ENCODE data around the gene LRRC72. TPM values are rescaled to one million over a fixed set of nuclear protein-coding genes. Genes with fewer than 3 reads are reported as not detected.

LRRC72 gene
- total RNA-seq, 3 donors from 2014 or later: not detected

DNA sequence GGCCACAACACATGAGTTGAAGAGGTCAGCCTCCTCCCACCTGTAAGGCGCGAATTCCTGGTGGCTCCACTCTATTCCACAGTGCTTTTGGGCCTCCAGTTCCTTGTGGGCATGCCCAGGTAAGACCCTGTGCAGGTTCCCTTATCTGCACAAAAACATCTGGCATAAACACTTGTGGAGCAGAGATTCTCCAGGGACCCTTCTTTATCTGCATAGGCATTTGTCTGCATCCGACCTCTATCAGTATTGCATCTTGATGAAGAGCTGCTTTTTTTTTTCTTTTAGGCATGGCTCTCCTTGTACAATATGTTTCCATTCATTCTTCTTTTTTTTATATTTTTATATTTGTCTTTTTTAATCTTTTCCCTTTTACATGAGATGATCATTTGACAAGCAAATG lies 60.5 kb downstream of the LRRC72 start:
- Histone ChIP-seq H3K4me1 (no peaks in the 10 kb centered on the region), H3K9me3 (no peaks in the 10 kb centered on the region), H3K4me3 (no peak overlapping the region), H3K27me3 (no peaks in the 10 kb centered on the region), H3K27ac (no peak overlapping the region), H3K36me3 (no peaks in the 10 kb centered on the region)
- DNase-seq (ENCODE audit: low spot score in 2 of 2): no peak
- TF ChIP-seq CTCF (IDR thresholded peaks at IDR 0.05) (no peak), POLR2A (IDR thresholded peaks at IDR 0.05) (no peak), POLR2AphosphoS5 (IDR thresholded peaks at IDR 0.05) (no peak)
- intact Hi-C loops (cut with DNase I; ENCODE audit: low total_unique reads): no loop called here

DNA sequence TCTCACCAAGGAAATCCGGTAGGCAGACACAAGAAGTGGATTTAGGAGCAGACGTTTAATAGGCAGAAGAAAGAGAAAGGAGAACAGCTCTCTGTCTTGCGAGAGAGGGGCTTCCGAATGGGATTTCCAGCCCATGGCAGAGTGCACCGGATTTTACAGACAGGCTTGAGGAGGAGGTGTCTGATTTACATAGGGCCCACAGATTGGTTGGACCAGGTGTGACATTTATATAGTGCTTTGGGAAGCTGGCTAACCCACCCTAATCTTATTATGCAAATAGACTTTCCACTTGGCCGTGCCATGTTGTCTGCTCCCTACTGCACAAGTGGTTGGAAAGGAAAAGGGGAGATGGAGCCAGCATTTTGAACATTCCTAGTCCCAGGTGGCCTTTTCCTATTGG lies 61.2 kb downstream of the LRRC72 start:
- intact Hi-C loops (cut with DNase I; ENCODE audit: low total_unique reads): no loop called here
- no peak overlapping the region for H3K4me3 ChIP-seq

DNA sequence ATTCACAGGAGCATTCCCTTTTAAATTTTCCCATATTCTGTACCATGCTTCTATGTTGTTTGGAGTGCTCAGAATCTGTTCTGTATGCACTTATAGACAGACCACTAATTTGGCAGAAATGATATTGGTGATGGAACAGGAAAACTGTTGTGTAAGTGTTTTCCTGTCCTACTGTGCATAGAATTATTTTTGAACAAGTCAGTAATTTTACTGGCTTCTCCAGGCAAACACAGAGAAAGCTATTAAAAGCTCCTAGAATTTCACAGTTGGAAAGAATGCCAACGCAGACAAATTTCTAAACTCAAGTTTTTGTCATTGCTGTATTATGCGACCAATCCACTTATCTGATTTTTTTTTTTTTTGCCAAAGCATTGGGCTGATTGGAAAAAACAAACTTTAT lies 63.3 kb downstream of the LRRC72 start:
- Histone ChIP-seq H3K27ac (no peak overlapping the region), H3K4me3 (no peak overlapping the region), H3K27me3 (no peaks in the 10 kb centered on the region), H3K4me1 (no peaks in the 10 kb centered on the region), H3K9me3 (no peaks in the 10 kb centered on the region), H3K36me3 (no peaks in the 10 kb centered on the region)
- no peak for DNase-seq (ENCODE audit: low spot score in 2 of 2)
- TF ChIP-seq POLR2AphosphoS5 (IDR thresholded peaks at IDR 0.05): no peak
- intact Hi-C loops (cut with DNase I; ENCODE audit: low total_unique reads): no loop called here

More for the DNA sequence above, 61.2 kb downstream of the LRRC72 start:
- H3K27ac ChIP-seq: no peak overlapping the region
- no peaks in the 10 kb centered on the region for H3K4me1 ChIP-seq
- TF ChIP-seq POLR2AphosphoS5 (IDR thresholded peaks at IDR 0.05) (no peak), POLR2A (IDR thresholded peaks at IDR 0.05) (no peak), CTCF (IDR thresholded peaks at IDR 0.05) (no peak)
- H3K36me3 ChIP-seq: no peaks in the 10 kb centered on the region
- no peak for DNase-seq (ENCODE audit: low spot score in 2 of 2)
- H3K27me3 ChIP-seq: no peaks in the 10 kb centered on the region
- no peaks in the 10 kb centered on the region for H3K9me3 ChIP-seq

GRCh38 chr7:16590424-16590823 lies 63.8 kb downstream of the LRRC72 start:
- TF ChIP-seq CTCF (IDR thresholded peaks at IDR 0.05) (no peak), POLR2AphosphoS5 (IDR thresholded peaks at IDR 0.05) (no peak), POLR2A (IDR thresholded peaks at IDR 0.05) (no peak)
- H3K36me3 ChIP-seq: no peaks in the 10 kb centered on the region
- no peak for DNase-seq (ENCODE audit: low spot score in 2 of 2)
- H3K27ac ChIP-seq: no peak overlapping the region
- no peaks in the 10 kb centered on the region for H3K9me3 ChIP-seq
- H3K4me3 ChIP-seq: no peak overlapping the region
- no peaks in the 10 kb centered on the region for H3K4me1 ChIP-seq
- intact Hi-C loops (cut with DNase I; ENCODE audit: low total_unique reads): no loop called here
- no peaks in the 10 kb centered on the region for H3K27me3 ChIP-seq

DNA sequence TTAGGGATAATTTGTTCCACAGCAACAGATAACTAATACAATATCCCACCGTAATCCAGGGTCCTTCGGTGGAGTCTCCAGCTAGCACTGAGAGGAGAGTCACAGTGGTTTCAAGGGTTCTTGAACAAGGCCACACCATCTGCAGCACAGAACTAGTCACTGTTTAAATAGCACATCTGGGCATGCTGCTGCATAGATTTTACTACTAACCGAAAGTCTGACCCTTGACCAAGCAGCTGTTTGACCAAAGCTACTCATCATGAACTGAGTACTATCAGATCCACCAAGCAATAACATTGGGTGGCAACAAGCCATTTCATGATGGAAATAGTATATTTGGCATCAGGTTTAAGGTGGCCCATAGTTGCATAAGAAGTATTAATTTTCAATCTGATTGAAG lies 65.8 kb downstream of the LRRC72 start:
- Histone ChIP-seq H3K36me3 (no peaks in the 10 kb centered on the region), H3K27ac (no peak overlapping the region), H3K4me1 (no peaks in the 10 kb centered on the region), H3K9me3 (no peaks in the 10 kb centered on the region), H3K4me3 (no peak overlapping the region), H3K27me3 (no peaks in the 10 kb centered on the region)
- no peak for TF ChIP-seq POLR2AphosphoS5 (IDR thresholded peaks at IDR 0.05)
- no peak for TF ChIP-seq CTCF (IDR thresholded peaks at IDR 0.05)
- no peak for TF ChIP-seq POLR2A (IDR thresholded peaks at IDR 0.05)
- no peak for DNase-seq (ENCODE audit: low spot score in 2 of 2)
- intact Hi-C loops (cut with DNase I; ENCODE audit: low total_unique reads): no loop called here

DNA sequence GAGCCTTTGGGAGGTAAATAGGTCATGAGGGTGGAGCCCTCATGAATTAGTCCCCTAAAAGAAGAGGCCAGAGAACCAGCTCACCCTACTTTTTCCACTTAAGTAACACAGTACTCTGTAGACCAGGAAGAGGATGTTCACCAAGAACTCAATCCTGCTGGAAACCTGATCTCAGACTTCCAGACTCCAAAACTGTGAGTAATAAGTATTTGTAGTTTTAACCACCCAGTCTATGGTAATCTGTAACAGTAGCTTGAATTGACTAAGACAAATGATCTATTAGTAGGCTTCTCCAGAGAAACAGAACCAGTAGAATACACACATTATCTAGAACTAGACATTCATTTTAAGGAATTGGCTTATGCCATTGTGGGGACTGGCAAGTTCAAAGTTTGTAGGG lies 67.4 kb downstream of the LRRC72 start:
- Histone ChIP-seq H3K27me3 (no peaks in the 10 kb centered on the region), H3K36me3 (no peaks in the 10 kb centered on the region), H3K4me1 (no peaks in the 10 kb centered on the region), H3K9me3 (no peaks in the 10 kb centered on the region), H3K27ac (no peak overlapping the region), H3K4me3 (no peak overlapping the region)
- DNase-seq (ENCODE audit: low spot score in 2 of 2): no peak
- intact Hi-C loops (cut with DNase I; ENCODE audit: low total_unique reads): no loop called here
- TF ChIP-seq CTCF (IDR thresholded peaks at IDR 0.05) (no peak), POLR2A (IDR thresholded peaks at IDR 0.05) (no peak), POLR2AphosphoS5 (IDR thresholded peaks at IDR 0.05) (no peak)

Measured in breast epithelium (tissue), 4 donors.